Lower lobe of right lung (tissue), 2 donors: Measurements from ENCODE around the gene CDKN3. TPM values are rescaled to one million over a fixed set of nuclear protein-coding genes. Genes with fewer than 3 reads are reported as not detected.
"Not testable (repeated sequence)": the region's sequence is repeated elsewhere in the genome, so short reads cannot be mapped to it uniquely, and the experiment has no call there.

Source experiments
- ATAC-seq, 2 donors: fragments of 200-7000 bp; cut with Tn5 transposase; one replicate each; pipeline ENCODE4 v1.9.1; 2020 to 2022; ENCODE audit warnings: mild to moderate bottlenecking in 2 of 2, moderate library complexity in 2 of 2
- DNase-seq: peaks from one replicate; pipeline ENCODE4 v3.0.0-alpha.2; 2020
- H3K27ac ChIP-seq: fragments of 200-600 bp; one replicate; pipeline ENCODE4 v1.8.0; 2022
- H3K27me3 ChIP-seq: fragments of 200-600 bp; one replicate; pipeline ENCODE4 v1.8.0; 2022; ENCODE audit warnings: low read depth
- H3K36me3 ChIP-seq: fragments of 200-600 bp; one replicate; pipeline ENCODE4 v1.8.0; 2022; ENCODE audit warnings: mild to moderate bottlenecking
- H3K4me1 ChIP-seq: fragments of 200-600 bp; one replicate; pipeline ENCODE4 v1.8.0; 2022
- H3K4me3 ChIP-seq: fragments of 200-600 bp; one replicate; pipeline ENCODE4 v1.8.0; 2022; ENCODE audit warnings: mild to moderate bottlenecking
- H3K9me3 ChIP-seq: fragments of 200-600 bp; one replicate; pipeline ENCODE4 v1.8.0; 2022
- CTCF ChIP-seq: fragments of 200-600 bp; IDR thresholded peaks from one replicate; pipeline ENCODE4 v1.8.0; 2022; ENCODE audit warnings: antibody characterized with exemption, mild to moderate bottlenecking
- intact Hi-C: fragments of 100-400 bp; cut with DNase I; formaldehyde crosslinking; loops from one replicate; pipeline ENCODE4 v1.11.0; 2022
- total RNA-seq: library from RNA; stranded (reverse); fragmentation: NEBNext Ultra II Directional; extraction: Animal tissue kit (Norgen Biotek cat#: 25700); gene quantifications from one replicate; pipeline ENCODE4 v1.2.1, GENCODE V29; 2021
- donor health status: DM: no; HTN: yes; CAD: no; lungs with severe emphysema.

CDKN3 gene
- total RNA-seq, 1 donor from 2014 or later = 1.9 TPM

- intact Hi-C loops = no loop called here
- no peaks in the 10 kb centered on the region for H3K36me3 ChIP-seq
- no peak overlapping the region for H3K4me3 ChIP-seq
- no peak overlapping the region for H3K27ac ChIP-seq
- no peaks in the 10 kb centered on the region for H3K4me1 ChIP-seq
- ATAC-seq (peak; percentile 70 to 71), DNase-seq (peak; percentile 52)
- H3K27me3 ChIP-seq = no peaks in the 10 kb centered on the region
- no peak for TF ChIP-seq CTCF
- no peaks in the 10 kb centered on the region for H3K9me3 ChIP-seq
These were observed 50.5 kb downstream of the CDKN3 start for GRCh38 chr14:54447231-54447692.

GRCh38 chr14:54450535-54450934 lies 53.7 kb downstream of the CDKN3 start:
- H3K27ac ChIP-seq = no peak overlapping the region
- H3K4me3 ChIP-seq = no peak overlapping the region
- no peak for TF ChIP-seq CTCF
- no peaks in the 10 kb centered on the region for H3K4me1 ChIP-seq
- H3K9me3 ChIP-seq = no peaks in the 10 kb centered on the region
- DNase-seq (peak; percentile 59), ATAC-seq (peak; percentile 57 to 74)
- H3K27me3 ChIP-seq = no peaks in the 10 kb centered on the region
- intact Hi-C loops = no loop called here
- no peaks in the 10 kb centered on the region for H3K36me3 ChIP-seq

GRCh38 chr14:54451121-54451601 lies 54.4 kb downstream of the CDKN3 start:
- intact Hi-C loops = no loop called here
- H3K9me3 ChIP-seq = no peaks in the 10 kb centered on the region
- no peaks in the 10 kb centered on the region for H3K36me3 ChIP-seq
- TF ChIP-seq CTCF = no peak
- H3K4me1 ChIP-seq = no peaks in the 10 kb centered on the region
- H3K4me3 ChIP-seq = no peak overlapping the region
- no peak for DNase-seq
- no peaks in the 10 kb centered on the region for H3K27me3 ChIP-seq
- no peak overlapping the region for H3K27ac ChIP-seq
- peak in 1 of 2 donors; percentile 34 for ATAC-seq

- no peak for DNase-seq
- H3K27me3 ChIP-seq = no peaks in the 10 kb centered on the region
- no peak overlapping the region for H3K27ac ChIP-seq
- H3K4me3 ChIP-seq = no peak overlapping the region
- TF ChIP-seq CTCF = no peak
- ATAC-seq = peak in 1 of 2 donors; percentile 65
- no peaks in the 10 kb centered on the region for H3K36me3 ChIP-seq
- H3K4me1 ChIP-seq = no peaks in the 10 kb centered on the region
- intact Hi-C loops = no loop called here
- H3K9me3 ChIP-seq = no peaks in the 10 kb centered on the region
These were observed 55.2 kb downstream of the CDKN3 start for GRCh38 chr14:54451961-54452360.

GRCh38 chr14:54453252-54453651 lies 56.4 kb downstream of the CDKN3 start:
- H3K36me3 ChIP-seq = no peaks in the 10 kb centered on the region
- ATAC-seq = no peak
- intact Hi-C loops = no loop called here
- H3K4me3 ChIP-seq = no peak overlapping the region
- no peaks in the 10 kb centered on the region for H3K9me3 ChIP-seq
- H3K27me3 ChIP-seq = no peaks in the 10 kb centered on the region
- DNase-seq = no peak
- H3K4me1 ChIP-seq = no peaks in the 10 kb centered on the region
- no peak for TF ChIP-seq CTCF
- H3K27ac ChIP-seq = no peak overlapping the region

- H3K9me3 ChIP-seq, H3K4me3 ChIP-seq, H3K27ac ChIP-seq, H3K27me3 ChIP-seq, DNase-seq, intact Hi-C loops, H3K4me1 ChIP-seq, H3K36me3 ChIP-seq, ATAC-seq: not testable (repeated sequence)
These were observed 57.2 kb downstream of the CDKN3 start for GRCh38 chr14:54453990-54454389.
